Activated CD8-positive, alpha-beta memory T cell treated with anti-CD3 and anti-CD28 coated beads, Interleukin-2, amount 50 U/mL, for 4 hours (primary cell): ENCODE measurements around the gene HAGHL.
"Not testable (repeated sequence)": the region's sequence is repeated elsewhere in the genome, so short reads cannot be mapped to it uniquely, and the experiment has no call there.

Experiments used
- DNase-seq: peaks from one replicate; pipeline ENCODE4 v3.0.0-alpha.2; 2020

Gene HAGHL

GRCh38 chr16:736936-737481 is 10.1 kb downstream of the HAGHL start:
- no peak for DNase-seq

GRCh38 chr16:739560-740458 is 12.9 kb downstream of the HAGHL start:
- no peak for DNase-seq

GRCh38 chr16:740459-740763 is 13.5 kb downstream of the HAGHL start:
- no peak for DNase-seq

- peak; percentile 91 for DNase-seq
Measured at GRCh38 chr16:740764-741505, 14.0 kb downstream of the HAGHL start, which contains the start of gene CIAO3. TSS of gene CIAO3 (minus strand) at chr16:740997. CDS start at chr16:740985, 12 bp downstream.

GRCh38 chr16:741986-742629 is 15.2 kb downstream of the HAGHL start:
- DNase-seq, result no peak

- not testable (repeated sequence) for DNase-seq
Measured at GRCh38 chr16:742894-743293, 16.0 kb downstream of the HAGHL start.

- no peak for DNase-seq
Measured at GRCh38 chr16:743794-744500, 17.0 kb downstream of the HAGHL start.

GRCh38 chr16:745739-746138 is 18.8 kb downstream of the HAGHL start:
- DNase-seq, result no peak

- DNase-seq, result no peak
Measured at GRCh38 chr16:746637-747036, 19.7 kb downstream of the HAGHL start.

GRCh38 chr16:747978-748746 is 21.3 kb downstream of the HAGHL start:
- no peak for DNase-seq

- DNase-seq, result no peak
Measured at GRCh38 chr16:749010-749409, 22.1 kb downstream of the HAGHL start.

- DNase-seq, result no peak
Measured at GRCh38 chr16:750485-750884, 23.6 kb downstream of the HAGHL start.

- no peak for DNase-seq
Measured at GRCh38 chr16:751152-752006, 24.5 kb downstream of the HAGHL start.

- DNase-seq, result no peak
Measured at GRCh38 chr16:752007-752312, 25.1 kb downstream of the HAGHL start.

- not testable (repeated sequence) for DNase-seq
Measured at GRCh38 chr16:754121-754607, 27.3 kb downstream of the HAGHL start.

- no peak for DNase-seq
Measured at GRCh38 chr16:754656-755055, 27.8 kb downstream of the HAGHL start.

- DNase-seq, result no peak
Measured at GRCh38 chr16:756428-756827, 29.5 kb downstream of the HAGHL start.

- DNase-seq, result no peak
Measured at GRCh38 chr16:759110-759910, 32.4 kb downstream of the HAGHL start.

- no peak for DNase-seq
Measured at GRCh38 chr16:760065-760464, 33.2 kb downstream of the HAGHL start.
